ENCODE measurements around the gene FOXS1. TPM values are rescaled to one million over a fixed set of nuclear protein-coding genes. Genes with fewer than 3 reads are reported as not detected.

The FOXS1 gene
- total RNA-seq, 1 donor from 2014 or later = not detected

- H3K9me3 Mint-ChIP-seq = no peaks in the 10 kb centered on the region
- H3K36me3 Mint-ChIP-seq (ENCODE audit: low read depth) = no peaks in the 10 kb centered on the region
- ChIA-PET POLR2A (no interaction called here), CTCF (interaction anchor here (1.2 to 2.5 kb wide), 5 partner anchors 18 to 954 kb away, joined by 3 to 18 read pairs (median 7); no protein-coding TSS in a partner anchor)
- no peak for ATAC-seq (ENCODE audit: low read depth)
- H3K27me3 Mint-ChIP-seq = no peaks in the 10 kb centered on the region
- H3K4me1 Mint-ChIP-seq = peaks cover 5% of the 10 kb centered on the region
- TF ChIP-seq, protein P1, sequence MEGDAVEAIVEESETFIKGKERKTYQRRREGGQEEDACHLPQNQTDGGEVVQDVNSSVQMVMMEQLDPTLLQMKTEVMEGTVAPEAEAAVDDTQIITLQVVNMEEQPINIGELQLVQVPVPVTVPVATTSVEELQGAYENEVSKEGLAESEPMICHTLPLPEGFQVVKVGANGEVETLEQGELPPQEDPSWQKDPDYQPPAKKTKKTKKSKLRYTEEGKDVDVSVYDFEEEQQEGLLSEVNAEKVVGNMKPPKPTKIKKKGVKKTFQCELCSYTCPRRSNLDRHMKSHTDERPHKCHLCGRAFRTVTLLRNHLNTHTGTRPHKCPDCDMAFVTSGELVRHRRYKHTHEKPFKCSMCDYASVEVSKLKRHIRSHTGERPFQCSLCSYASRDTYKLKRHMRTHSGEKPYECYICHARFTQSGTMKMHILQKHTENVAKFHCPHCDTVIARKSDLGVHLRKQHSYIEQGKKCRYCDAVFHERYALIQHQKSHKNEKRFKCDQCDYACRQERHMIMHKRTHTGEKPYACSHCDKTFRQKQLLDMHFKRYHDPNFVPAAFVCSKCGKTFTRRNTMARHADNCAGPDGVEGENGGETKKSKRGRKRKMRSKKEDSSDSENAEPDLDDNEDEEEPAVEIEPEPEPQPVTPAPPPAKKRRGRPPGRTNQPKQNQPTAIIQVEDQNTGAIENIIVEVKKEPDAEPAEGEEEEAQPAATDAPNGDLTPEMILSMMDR (IDR thresholded peaks at IDR 0.05) = no peak
- no peak for DNase-seq
- intact Hi-C loops (cut with micrococcal nuclease) = no loop called here
- H3K27ac Mint-ChIP-seq = no peak overlapping the region
- H3K4me3 Mint-ChIP-seq = no peak overlapping the region
Measured at GRCh38 chr20:31824554-31825313, 20.7 kb downstream of the FOXS1 start.

- no peaks in the 10 kb centered on the region for H3K27me3 Mint-ChIP-seq
- DNase-seq = no peak
- ATAC-seq (ENCODE audit: low read depth) = no peak
- H3K4me3 Mint-ChIP-seq = no peak overlapping the region
- CTCF ChIA-PET = interaction anchor here (1.1 to 3.5 kb wide), 10 partner anchors 10 to 954 kb away, joined by 3 to 43 read pairs (median 6); partner anchors contain the start of genes FOXS1 and PDRG1
- no peaks in the 10 kb centered on the region for H3K36me3 Mint-ChIP-seq (ENCODE audit: low read depth)
- POLR2A ChIA-PET = no interaction called here
- no peaks in the 10 kb centered on the region for H3K9me3 Mint-ChIP-seq
- peaks cover 4% of the 10 kb centered on the region for H3K4me1 Mint-ChIP-seq
- intact Hi-C loops (cut with micrococcal nuclease) = no loop called here
- TF ChIP-seq, protein P1 (IDR thresholded peaks at IDR 0.05) = no peak
- no peak overlapping the region for H3K27ac Mint-ChIP-seq
Measured at GRCh38 chr20:31824125-31824485, 21.3 kb downstream of the FOXS1 start.

DNA sequence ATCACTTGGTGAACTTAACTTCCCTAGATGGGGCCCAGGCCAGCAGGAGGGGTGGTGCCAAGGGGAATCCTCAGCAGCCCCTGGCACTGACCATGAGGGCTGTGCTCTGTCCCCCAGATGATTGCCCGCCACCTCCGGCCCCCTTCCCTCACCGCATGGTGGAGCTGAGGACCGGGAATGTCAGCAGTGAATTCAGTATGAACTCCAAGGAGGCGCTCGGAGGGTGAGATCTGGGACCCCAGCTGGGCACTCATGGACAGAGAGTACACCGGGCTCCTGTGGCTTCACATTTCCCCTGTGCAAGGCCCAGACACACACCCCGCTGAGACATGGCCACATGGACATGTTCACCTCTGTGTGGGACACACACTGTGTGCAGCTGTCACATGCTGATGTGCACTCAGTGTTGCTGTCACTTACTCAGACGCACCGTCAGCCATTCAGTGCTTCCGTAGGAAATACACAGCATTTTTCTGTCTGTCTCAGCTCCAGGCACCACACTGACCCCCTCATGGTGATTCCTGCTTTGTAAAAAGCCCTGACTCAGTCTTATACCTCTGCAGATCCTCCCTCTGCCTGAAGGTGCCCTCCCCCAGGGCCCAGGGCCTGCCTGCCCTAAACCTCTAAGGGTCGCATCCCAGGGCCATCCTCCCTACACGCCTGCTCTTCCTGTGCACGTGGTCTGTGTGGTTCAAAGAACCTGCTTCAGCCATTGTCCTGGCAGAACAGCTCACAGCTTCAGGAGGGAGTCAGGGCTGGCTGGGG, 21.9 kb downstream of the FOXS1 start:
- ATAC-seq (ENCODE audit: low read depth) = no peak
- Mint-ChIP-seq H3K27me3 (no peaks in the 10 kb centered on the region), H3K4me1 (peaks cover 4% of the 10 kb centered on the region), H3K4me3 (no peak overlapping the region), H3K9me3 (no peaks in the 10 kb centered on the region), H3K36me3 (ENCODE audit: low read depth) (no peaks in the 10 kb centered on the region), H3K27ac (no peak overlapping the region)
- intact Hi-C loops (cut with micrococcal nuclease) = loop anchor here (1.0 to 2.0 kb wide), 3 partner anchors 129 to 955 kb away; partner anchors contain the start of gene PDRG1
- TF ChIP-seq, protein P1 (IDR thresholded peaks at IDR 0.05) = no peak
- ChIA-PET CTCF (interaction anchor here (0.6 to 3.5 kb wide), 16 partner anchors 9 to 955 kb away, joined by 3 to 43 read pairs (median 6); partner anchors contain the start of genes FOXS1 and PDRG1), POLR2A (no interaction called here)
- DNase-seq = no peak

GRCh38 chr20:31822421-31823330, 22.7 kb downstream of the FOXS1 start:
- POLR2A ChIA-PET = no interaction called here
- no peak overlapping the region for H3K27ac Mint-ChIP-seq

More at GRCh38 chr20:31822421-31823330, 22.7 kb downstream of the FOXS1 start:
- ATAC-seq (ENCODE audit: low read depth) (peak; percentile 97), DNase-seq (peak; percentile 79)
- intact Hi-C loops (cut with micrococcal nuclease) = loop anchor here (1.0 to 2.0 kb wide), 6 partner anchors 24 to 956 kb away; partner anchors contain the start of gene PDRG1
- H3K36me3 Mint-ChIP-seq (ENCODE audit: low read depth) = no peaks in the 10 kb centered on the region
- CTCF ChIA-PET = interaction anchor here (0.6 to 3.5 kb wide), 17 partner anchors 9 to 830 kb away, joined by 3 to 43 read pairs (median 5); partner anchors contain the start of genes FOXS1 and PDRG1
- peaks cover 4% of the 10 kb centered on the region for H3K4me1 Mint-ChIP-seq
- H3K27me3 Mint-ChIP-seq = no peaks in the 10 kb centered on the region
- TF ChIP-seq, protein P1 (IDR thresholded peaks at IDR 0.05) = peak; percentile 92
- H3K9me3 Mint-ChIP-seq = no peaks in the 10 kb centered on the region
- H3K4me3 Mint-ChIP-seq = no peak overlapping the region
